Measurements from ENCODE around the gene ADA.
A peak's percentile ranks its signal among the peaks of the same experiment; 100 is the strongest.

Gene ADA

DNA sequence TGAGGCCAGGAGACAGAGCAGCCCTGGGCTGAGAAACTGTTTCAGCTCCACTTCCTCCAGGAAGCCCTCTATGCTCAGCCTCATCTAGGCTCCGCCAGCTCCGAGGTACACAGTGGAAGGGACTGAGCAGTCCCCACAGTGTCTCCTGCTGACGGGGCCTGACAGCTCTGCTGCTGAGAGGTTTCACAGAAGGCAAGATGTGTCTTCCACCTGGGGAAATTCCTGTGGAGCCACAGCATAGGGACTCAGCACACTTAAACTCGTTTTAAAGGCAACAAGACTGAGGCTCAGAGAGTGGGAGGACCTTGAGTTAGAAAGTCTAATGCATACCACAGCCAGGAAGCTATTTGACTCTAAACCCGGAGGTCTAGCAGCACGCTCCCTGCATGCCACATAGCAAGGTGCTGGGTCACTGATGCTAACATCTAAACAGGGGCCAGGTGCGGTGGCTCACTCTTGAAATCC lies 6.8 kb downstream of the ADA start:
- DNase-seq (ENCODE audit: low read depth) = no peak

DNA sequence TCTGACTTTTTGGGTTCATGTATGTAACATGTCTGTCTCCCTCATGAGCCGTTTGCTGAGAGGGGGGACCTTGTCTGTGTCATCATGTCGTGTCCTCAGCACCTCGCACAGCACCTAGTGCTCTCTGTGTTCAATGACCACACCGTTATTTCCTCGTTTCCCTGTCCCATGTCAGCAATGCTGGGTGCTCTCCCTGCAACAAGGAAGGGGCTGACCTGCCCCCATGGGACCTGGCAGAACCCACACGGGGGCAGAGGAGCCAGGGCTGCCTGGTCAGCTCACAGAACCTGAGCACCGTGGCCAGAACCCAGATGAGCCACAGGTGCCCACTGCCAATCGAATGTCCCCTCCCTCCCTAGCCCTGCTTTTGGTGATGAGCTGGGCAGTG lies 7.3 kb downstream of the ADA start:
- no peak for DNase-seq (ENCODE audit: low read depth)

DNA sequence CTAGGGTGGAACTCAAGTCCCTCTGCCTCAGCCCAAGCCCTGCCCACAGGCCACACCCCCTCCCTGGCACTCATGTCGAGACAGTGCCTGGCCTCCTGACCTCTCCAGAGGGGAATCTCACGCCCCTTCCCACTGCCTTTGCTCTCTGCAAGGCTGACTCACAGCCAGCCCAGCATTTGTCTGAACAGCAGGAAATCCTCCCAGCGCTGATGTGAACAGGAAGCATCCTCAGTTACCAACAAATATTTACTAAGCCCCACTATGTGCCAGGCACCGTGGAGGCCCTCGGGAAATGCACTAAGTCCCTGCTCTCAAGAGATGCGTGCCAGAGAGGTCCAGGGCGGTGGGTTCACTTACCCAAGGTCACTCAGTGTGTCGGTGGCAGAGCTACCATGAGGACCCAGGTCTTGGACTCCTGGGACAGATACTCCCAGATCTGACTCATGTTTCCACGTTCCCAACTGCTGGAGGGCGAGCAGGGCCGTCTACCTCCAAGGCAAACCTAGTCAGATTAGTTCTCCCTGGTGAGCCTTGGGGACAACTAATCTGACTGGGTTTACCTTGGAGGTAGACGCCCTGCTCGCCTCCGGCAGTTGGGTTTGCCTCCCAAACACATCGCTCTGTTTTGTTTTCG lies 7.8 kb downstream of the ADA start:
- peak; percentile 50 for DNase-seq (ENCODE audit: low read depth)

DNA sequence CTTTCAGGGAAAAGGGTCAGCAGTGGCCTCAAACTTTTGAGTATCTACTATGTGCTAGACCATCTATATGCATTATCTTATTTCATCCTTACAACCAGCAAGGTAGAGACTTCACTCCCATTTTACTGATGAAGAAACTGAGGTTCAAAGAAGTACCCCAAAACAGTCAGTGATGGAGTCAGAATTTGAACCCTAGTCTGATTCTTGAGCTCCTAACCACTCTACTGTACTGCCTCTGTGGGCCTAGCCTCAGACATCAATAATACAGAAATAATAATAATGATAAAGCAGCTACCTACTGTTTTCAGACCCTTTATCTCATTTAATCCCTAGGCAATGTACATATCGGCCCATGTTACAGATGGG lies 8.4 kb downstream of the ADA start:
- DNase-seq (ENCODE audit: low read depth) = no peak

DNA sequence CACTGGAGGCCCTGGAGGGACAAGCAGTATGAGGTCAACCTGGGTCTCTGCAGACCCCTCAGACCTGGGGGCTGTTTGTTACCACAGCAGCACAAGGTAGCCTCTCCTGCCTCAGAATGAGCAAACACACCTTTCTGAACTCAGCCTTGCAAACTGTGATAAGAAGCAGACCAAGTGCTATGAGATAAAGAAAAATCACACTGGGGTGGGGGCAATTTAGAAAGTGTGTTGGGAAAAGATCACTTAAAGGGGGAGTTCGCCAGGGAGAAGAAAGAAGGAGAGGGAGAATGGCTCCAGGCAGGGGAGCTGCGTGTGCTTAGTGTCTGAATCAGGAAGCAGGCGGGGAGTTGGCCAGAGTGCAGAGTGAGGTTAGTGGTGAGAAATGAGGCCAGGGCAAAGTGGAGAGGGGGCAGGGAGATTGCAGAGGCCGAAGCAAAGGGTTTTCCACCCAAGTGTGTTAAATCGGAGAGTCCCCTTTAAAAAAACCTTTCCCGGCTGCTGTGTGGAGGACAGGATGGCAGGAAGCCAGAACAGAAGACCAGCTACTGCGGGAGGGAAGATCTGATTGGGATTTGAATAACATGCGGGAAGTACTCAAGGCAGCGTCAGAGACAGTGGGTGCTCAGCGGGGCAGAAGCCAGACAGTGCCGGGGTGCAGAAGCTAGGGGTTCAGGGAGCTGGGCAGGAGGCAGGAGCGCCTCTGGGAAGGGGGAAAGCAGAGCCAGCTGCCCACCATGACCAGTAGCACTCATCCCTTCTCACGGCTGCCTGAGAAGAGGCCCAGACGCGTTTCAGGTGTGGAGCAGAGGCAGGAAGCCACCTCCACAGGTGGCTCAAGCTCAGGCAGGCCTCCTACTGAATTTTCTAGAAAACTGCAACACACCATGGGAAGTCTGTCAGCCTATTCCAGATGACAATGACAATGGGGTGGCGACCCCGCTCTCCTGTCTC lies 9.0 kb downstream of the ADA start:
- DNase-seq (ENCODE audit: low read depth) = no peak

DNA sequence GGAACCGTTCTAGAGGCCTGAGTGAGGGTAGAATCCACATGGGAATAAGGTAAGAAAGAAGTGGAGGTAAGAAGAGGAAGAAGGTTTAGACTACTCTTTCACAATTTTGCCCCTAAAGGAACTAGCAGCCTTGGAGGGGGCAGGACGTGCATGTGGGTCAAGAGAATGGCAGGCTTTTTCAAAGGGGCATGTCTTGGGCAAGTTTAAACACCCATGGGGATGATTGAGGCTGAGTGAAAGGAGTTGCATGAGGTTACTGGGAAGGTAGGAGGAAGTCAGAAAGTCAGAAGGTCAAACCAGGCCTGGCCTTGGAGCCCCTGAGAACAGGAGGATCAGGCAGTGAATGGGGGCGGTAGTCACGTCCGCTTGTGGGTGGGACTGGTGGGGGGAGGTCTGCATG lies 10.2 kb downstream of the ADA start:
- DNase-seq (ENCODE audit: low read depth) = no peak

DNA sequence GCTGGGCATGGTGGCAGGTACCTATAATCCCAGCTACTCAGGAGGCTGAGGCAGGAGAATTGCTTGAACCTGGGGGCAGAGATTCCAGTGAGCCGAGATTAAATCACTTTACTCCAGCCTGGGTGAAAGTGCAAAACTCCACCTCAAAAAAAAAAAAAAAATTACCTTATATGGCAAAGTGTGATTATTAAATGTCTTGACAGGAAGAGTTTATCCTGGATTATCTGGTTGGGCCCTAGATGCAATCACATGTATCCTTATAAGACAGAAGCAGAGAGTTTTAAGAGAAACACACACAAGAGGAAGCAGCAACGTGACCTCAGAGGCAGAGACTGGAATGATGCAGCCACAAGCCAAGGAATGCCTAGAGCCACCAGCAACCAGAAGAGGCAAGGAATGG lies 11.0 kb downstream of the ADA start:
- DNase-seq (ENCODE audit: low read depth) = no peak

DNA sequence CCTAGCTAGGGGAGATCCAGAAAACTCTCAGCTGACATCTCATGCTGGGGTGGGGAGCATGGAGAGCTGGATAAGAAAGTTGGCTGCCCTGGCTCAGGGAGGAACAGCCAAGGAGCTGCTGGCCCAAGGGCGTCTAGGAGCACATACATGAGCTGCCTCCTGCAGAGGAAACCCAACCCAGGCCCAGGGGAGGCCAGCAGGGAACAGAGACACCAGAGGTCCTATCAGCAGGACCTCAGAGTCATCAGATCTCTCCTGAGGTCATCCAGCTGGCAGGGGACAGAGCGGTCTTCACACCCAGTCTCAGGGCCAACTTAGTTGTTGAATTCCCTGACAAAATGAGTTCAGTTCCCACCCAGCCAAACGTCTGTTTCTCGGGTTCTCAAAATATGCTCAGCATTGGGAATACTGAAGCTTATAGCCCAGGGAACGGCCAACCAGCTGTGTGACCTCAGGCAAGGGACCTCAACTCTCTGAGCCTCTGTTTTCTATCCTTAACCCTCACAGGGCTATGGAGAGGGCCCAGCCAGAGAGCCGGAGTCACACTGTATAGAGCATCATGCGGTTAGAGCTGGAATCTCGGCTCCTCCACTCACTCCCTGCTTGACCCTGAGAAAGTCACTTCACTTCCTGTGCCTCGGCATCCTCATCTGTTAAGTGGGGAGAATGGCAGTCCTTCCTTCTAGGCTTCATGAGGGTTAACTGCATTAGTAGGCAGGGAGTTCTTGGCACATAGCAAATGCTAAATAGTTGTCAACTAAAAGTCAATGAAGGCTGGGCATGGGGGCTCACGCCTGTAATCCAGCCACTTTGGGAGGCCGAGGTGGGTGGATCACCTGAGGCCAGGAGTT lies 13.8 kb downstream of the ADA start:
- no peak for DNase-seq (ENCODE audit: low read depth)

DNA sequence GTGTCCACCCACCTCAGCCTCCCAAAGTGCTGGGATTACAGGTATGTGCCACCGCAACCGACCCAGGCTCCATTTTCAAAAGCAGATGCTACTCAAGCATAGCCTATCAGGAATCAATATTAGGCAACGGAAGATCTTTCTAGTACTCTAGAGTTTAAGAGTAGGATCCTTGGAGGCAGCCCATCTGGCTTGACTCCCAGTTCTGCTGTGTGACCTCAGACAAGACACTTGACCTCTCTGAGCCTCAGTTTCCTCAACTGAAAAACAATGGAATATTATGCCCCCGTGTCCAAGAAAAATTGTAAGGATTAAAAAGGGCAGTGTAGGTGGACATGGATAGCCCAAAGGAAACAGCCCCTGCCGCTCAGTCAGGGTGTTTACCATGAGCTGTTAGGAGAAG lies 14.5 kb downstream of the ADA start:
- DNase-seq (ENCODE audit: low read depth) = no peak

DNA sequence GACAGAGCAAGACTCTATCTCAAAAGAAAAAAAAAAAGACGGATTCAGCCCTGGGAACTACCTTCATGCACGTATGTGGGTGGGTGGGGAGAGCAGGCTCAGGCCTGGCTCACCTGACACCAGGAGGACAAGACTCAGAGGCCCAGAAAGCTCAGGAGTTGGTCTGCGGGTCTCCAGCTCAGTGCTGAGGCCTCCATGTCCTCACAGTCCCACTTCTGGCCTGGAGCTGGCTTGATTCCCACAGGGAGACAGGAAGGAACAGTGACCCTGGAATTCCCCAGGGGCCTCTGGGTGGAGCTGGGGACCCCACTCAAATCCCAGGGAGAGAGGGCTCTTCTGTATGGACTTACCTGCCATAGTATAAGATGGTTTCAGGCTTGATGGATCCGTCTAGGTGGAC lies 15.6 kb downstream of the ADA start:
- DNase-seq (ENCODE audit: low read depth) = no peak

DNA sequence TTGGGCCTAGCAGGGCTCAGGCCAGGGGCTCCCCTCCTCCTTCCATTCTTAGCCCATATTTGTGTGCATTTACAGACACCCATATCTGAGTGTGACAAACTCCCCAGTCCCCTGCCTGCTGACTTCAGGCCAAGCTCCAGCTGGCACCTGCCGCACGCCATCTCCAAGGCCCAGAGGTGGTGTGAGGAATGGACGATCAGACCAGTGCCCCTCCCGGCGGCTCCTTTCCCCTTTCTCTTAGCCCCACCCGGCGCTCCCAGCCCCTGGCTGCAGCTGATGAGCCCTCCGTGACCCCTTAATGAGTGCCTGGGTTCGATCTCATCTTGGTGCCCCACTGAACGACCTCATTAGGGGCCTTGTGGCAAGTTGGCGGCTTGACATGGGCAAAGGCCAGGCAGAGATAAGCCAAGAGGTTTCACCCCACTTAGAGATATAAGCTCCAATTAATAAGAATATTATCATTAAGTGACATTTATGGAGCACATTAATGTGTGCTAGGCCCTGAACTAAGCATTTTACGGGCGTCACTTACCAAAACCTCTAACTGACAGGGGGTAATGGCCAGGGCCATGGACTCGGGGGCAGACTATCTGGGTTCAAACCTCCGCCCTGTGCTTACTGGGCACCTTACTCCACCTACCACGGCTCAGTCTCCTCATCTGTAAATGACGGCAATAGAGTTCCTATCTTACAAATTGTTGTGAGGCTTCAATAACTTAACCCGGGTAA lies 17.5 kb downstream of the ADA start:
- DNase-seq (ENCODE audit: low read depth) = no peak

DNA sequence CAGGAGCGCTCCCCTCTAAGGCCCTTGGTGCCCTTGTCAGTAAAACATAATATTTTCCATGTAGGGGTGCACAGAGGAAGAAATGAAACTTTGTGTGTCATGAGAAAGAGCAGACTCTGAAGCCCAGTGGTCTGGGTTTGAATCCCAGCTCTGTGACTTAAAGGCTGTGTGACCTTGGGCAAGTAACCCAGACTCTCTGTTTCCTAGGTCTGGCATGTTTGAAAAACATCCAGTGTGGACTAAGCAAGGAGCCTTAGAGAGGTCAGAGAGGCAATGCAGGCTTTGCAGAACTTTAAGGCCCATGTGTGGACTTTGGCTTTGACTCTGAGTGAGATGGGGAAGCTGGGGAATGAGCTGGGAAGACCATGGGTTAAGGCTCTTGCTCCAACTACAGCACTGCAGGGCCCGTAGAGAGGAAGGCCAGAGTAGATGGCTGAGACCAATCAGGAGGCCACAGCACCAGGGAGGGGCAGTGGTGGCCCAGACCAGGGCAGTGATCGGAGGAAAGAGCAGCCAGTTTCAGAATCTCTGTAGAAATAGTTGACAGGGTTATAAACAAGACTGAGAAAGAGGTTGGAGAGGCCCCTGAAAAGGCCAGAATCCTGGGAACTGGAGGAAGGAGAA lies 18.2 kb downstream of the ADA start:
- no peak for DNase-seq (ENCODE audit: low read depth)

DNA sequence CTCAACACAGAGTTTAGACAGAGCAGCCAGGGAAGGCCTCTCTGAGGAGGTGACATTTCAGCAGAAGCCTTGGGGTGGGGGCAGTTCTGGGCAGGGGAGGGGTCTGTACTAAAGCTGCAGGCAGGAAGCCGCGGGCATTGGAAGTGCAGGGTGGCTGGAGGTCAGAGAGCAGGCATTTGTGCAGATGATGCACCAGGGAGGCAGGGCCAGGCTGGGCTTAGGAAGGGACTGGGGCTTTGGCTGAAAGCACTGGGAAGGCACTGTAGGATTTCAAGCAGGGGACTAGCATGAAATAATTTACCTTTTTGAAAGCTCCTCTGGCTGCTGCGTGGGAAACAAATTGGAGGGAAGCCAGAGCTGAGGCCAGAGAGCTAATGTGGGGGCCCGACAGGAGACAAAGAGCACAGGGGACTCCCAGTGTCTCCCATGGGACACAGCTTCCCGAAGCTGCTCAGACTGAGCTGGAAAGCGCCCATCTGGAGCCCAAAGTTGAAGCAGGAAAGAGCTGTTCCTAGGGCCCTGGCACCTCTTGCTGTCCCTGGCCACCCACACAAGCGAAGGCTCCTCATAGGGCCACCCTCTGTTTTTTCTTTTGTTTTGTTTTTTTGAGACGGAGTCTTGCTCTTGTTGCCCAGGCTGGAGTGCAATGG lies 19.3 kb downstream of the ADA start:
- no peak for DNase-seq (ENCODE audit: low read depth)

DNA sequence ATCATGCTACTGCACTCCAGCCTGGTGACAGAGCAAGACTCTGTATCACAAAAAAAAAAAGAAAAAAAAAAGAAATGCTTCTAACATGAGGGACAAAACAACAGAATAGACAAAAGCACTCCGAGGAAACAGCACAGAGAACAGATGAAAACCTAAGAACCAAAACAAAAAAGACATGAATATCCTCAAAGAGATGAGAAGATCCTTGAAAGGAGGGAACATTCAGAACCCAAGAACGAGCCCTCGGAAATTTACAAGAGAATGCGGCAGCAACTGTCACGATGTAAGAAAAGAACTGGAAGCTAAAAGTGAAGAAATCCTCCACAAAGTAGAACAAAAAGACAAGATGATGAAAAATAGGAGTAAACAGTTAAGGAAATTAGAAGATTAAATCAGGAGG lies 21.2 kb downstream of the ADA start:
- no peak for DNase-seq (ENCODE audit: low read depth)

DNA sequence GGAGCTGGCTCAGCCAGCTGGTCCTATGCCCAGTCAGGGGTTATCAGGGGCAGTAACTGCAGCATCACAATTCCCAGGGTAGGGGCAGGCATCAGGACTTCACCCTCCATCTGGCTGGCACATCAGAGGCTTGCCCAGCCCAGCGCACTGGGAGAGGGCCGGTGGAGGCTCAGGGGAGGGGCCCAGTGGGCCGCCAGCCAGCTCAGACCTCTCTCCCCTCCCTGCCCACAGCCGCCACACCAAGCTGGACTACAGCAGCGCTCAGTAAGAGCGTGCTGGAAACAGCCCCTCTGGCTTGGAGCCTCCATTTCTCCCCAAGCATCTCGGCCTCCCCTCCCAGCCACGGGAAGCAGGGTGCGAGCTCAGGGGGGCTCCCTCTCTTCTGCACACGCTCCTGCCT lies 22.0 kb downstream of the ADA start:
- no peak for DNase-seq (ENCODE audit: low read depth)

DNA sequence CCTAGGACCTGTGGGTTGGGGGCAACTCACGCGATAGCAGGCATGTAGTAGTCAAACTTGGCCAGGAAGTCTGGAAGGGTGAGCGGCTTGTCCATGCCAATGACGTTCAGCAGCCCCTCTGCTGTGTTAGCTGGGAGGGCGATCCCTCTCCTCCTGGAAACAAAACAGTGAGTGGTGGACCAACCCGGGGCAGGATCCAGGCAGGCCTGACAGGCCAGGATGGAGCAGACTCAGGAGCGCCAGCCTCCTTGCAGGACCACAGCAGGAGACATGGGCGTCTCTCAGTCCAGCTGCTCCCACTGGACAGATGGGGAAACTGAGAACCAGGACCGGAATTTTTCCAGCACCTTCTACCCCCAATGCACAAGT lies 22.5 kb downstream of the ADA start:
- no peak for DNase-seq (ENCODE audit: low read depth)

DNA sequence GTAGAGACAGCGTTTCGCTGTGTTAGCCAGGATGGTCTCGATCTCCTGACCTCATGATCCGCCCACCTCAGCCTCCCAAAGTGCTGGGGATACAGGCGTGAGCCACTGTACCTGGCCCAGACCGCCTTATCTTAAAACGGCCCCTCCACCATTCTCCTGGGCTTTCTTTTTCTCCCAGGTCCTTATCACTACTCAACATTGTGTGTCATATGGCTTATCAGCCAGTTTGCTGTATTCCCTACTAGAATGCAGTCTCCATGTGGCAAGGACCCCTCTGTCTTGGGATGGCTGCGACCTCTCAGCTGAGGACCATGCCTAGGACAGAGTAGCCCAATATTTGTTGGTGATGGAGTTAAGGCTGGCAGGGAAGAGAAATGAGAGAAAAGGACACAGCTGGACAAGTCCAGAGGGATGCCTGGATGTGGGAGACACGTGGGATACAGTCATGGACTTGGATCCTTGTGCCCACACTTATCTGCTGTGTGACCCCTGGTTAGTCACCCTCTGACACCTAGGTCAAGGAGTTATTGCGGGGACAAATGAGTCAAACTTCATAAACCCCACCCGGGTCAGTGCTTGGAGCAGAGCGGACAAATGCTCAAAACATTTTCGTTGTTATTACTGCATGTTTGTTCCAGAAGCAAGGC lies 24.0 kb downstream of the ADA start:
- no peak for DNase-seq (ENCODE audit: low read depth)

DNA sequence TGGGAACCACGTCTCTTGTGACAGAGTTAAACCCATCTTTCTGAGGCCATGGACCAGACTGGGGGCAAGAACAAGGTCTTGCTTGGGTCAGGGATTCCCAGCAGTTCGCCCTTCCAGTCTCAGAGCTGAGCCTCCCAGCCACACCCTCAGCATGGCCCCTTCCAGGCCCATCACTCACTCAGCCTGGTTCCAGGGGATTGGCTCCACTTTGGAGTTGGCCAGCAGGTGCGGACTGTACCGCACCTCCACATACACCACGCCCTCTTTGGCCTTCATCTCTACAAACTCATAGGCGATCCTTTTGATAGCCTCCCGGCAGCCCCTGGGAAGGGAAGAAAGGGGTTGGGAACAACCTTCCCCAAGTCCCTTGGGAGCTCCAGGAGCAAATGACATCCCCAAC lies 25.2 kb downstream of the ADA start:
- no peak for DNase-seq (ENCODE audit: low read depth)

DNA sequence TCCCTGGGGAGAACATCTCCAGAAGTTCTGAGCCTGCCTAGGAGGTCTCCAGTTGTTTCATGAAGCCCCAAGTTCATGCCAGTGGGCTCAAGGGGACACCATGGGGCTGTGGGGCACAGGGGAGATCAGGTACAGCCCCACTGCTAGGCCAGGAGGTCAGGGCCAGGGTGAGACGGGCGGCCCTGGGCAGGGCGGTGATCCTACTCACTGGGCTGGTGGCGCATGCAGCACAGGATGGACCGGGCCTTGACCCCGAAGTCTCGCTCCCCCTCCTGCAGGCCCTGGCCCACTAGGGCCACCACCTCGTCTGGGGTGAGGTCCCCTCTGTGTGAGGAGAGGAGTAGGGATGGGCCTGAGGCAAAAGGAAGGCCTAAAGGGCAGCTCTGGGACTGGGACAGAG lies 26.1 kb downstream of the ADA start:
- DNase-seq (ENCODE audit: low read depth) = no peak

DNA sequence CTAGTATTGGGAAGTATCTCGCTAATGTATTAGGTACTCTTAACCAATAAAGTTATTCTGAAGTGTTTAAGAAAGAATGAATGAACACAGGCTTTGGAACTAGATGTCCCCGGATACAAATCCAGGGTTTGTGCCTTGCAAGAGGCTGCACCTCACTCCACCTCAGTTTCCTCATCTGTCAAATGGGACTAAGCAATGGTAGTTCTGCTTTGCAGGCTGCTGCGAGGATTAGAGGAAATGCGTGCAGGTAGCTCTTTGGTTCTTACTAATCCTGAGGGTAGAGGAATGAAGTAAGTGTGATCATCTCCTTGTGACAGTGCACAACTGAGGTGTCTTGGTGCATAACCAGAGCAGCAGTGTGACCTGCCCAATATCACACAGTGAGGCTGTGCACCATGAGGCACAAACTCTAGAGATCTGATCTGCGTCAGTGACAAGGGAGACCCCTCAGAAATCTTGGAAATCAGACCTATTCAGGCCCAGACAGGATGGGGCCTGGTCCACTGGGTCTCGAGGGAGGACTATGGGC lies 26.7 kb downstream of the ADA start:
- no peak for DNase-seq (ENCODE audit: low read depth)
